T-helper 9 cell (primary cell): ENCODE measurements around the gene TMEM117.

Experiments
- DNase-seq: peaks from one replicate; pipeline ENCODE4 v3.0.0-alpha.2; 2020

TMEM117 gene

DNA sequence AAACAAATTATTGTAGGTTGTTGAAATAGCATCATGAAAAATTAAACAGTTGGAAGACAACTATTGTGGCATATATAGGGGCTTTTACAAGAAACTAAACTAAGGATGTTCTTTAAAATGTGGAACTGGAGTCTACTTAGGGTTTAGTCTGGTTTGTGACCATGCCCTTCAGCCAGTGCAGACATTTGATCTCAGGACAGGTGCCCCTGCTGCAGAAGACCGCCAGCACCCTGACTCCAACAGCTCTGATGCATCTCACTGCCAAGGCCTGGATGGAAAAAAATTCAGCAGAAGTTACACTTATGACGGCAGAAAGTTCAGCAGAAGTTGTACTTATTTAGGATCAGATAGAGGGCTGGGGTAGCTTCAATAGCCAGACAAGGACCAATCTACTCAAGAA, 51.5 kb downstream of the TMEM117 start:
- DNase-seq: no peak

DNA sequence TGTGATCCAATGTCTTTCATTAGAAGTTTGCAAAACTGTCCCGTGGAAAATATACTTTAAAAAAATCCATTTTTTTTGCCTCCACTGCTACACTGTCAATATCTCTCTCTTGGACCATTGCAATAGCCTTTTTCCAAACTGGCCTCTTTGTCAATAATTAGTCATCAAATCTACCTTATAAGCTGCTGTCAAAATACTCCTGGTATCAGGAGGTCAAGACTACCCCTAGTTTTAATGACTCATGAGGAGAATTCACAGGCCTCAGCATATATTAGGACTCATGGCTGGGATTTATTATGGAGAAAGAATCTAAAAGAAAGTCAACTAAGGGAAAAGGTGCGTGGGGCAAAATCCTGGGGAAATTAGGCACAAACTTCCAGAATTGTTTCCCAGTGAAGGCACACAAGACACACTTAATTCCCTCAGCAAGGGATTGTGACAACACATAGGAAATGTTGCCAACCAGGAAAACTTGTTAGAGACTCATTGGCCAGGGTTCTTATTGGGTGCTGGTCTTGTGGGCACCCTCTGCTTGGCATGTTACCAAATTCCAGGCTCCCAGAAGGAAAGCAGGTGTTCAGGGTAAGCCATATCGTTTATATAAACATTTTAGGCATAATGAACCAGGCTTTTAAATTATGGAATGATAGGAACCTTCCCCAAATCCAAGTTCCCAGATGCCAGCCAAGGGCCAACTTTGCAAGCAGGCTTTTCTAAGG, 56.1 kb downstream of the TMEM117 start:
- DNase-seq: no peak

DNA sequence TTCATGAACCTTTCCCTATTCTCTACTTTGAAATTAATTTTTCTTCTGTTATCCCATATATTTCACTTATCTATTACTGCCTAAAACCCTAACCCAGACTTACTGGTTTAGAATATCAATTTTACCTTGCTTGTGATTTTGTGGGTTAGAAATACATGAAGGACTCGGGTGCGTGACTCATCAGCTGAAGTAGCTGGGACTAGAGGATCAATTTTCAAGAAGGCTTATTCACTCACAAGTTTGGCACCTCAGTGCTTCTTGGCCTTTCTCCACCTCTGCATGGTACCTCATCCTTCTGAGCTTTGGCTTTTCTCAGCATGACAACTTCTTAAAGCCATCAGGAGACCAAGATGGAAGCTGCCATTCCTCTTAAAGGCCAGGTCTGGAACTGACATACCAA, 57.8 kb downstream of the TMEM117 start:
- DNase-seq: no peak

DNA sequence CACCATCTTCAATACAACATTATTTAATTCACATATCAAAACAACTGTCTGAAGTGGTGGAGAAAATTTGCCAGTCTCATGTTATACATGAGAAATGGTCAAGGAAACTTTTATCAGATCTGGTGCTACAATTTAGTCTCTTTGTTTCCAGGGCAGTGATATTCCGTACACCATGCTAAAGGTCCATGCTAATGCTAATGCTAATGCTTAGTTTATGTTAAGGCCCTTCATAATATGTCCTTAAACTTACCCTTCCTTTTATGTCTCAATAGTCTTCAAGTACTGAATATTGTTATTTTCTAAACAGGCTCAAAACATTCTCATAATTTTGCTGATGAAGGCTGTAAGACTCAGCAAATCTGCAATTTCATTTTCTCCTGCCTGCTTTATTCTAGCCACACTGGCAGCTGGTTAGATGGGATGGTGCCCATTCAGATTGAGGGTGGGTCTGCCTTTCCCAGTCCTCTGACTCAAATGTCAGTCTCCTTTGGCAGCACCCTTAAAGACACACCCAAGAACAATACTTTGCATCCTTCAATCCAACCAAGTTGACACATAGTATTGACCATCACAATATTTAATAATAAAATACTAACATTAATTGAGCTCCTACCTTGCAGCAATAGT, 59.8 kb downstream of the TMEM117 start:
- no peak for DNase-seq

DNA sequence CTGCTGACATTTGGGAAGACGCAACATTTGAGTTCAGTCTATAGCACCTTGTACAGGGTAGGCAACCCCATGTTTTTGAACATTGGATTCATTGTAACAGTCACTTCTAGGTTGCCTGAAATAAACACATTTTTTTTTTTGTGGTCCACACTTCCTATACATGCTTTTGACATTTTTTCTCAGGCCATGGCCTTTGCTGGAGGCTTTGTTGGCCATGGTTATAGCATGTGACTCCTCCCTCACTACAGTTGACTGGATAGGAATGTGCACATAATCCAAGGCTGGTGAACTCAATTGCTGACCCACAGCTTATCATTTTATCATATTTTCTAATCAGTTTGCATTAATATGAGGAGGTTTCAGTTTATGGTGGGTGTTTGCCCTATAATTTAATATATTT, 60.6 kb downstream of the TMEM117 start:
- no peak for DNase-seq

DNA sequence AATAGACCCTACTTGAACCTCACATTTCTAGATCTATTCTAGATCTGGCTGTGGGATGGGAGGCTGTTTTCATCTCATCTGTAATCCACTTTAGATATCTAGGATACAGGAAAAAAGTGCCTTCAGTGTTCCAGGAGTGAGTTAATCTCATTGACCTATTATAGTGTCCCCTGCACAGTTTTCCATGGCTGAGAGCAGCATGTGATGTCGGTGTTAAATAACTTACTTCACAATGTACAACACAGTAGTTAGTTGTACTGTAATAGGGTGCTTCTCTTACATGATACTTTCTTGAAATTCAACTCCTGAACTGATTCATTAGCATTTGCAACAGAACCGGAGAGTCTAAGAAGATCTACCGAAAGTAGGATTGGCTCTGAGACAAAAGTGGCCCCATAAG, 62.6 kb downstream of the TMEM117 start:
- DNase-seq: no peak

DNA sequence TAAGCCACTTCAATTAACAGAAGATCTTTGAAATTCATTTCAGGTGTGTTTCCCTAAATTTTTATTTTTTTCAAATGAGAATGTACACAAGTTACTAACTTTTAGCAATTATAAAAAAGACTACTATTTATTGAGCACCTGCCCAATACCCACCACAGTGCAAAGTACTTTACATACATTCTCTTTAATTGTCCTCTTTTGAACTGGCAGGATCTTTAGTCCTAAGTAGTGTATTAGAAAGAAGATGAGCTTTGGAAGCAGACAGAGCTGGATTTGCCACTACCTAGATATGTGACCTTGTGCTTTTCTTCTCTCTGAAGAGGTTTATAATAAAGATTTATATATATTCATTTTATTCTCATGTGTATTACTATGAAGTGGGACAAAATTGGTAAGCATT, 63.7 kb downstream of the TMEM117 start:
- DNase-seq: no peak

DNA sequence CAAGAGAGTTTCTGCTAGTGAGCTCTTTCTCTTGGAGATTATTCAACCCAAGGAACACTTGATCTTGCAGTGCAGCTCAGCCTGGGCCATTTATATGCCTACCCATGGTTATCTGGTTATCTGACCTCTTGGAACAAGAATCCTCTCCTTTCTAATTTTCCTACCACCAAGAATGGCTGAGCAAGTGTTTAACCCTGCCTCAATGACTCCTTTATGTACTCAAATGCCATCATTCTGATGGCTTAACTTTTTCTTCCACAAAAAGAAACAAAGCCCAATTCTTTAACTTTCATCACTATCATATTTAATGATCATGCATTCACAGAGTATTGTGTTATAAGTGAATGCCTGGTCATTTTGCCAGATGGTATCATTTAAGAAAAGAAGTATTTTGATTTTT, 67.8 kb downstream of the TMEM117 start:
- DNase-seq: no peak

DNA sequence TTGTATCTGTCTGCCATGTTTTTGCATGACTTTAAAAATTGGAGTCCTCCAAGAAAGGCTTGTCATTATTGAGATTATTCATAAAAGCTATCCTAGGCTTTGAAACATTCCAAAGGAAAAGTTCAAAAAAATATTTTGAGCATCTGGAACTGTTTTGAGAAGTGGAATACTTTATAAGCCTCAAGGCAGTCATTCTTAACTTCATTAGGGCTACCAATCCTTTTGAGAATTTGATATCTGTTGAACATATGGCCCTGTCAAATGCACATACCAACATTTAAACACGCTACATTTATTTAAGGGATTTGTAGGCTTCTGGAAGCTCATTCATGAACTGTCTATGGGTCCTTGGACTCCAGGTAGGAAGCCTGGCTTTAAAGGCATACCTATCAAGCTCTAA, 77.0 kb downstream of the TMEM117 start:
- no peak for DNase-seq

- DNase-seq: no peak
Observed at GRCh38 chr12:43914391-43914790, 78.5 kb downstream of the TMEM117 start.

- no peak for DNase-seq
Observed at GRCh38 chr12:43914923-43915468, 79.1 kb downstream of the TMEM117 start.

DNA sequence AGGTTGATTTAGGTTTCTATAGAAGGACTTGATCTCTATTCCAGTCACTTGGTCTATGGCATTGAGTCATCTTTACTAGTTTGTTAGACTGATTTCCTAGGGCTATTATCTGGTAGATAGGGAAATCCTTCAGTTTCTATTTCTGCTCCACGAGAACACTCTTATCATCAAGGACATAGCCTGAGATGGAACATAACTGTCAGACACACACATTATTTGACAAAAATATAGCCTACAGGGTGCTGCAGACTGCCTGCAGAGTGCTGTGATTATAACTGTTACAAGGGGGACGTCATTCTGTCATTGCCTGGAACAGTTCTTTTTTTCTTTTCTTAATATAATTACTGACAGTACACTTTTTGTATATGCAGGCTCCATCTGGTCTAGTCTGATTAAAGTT, 82.0 kb downstream of the TMEM117 start:
- no peak for DNase-seq

- DNase-seq: no peak
Observed at GRCh38 chr12:43921666-43922337, 85.9 kb downstream of the TMEM117 start.

DNA sequence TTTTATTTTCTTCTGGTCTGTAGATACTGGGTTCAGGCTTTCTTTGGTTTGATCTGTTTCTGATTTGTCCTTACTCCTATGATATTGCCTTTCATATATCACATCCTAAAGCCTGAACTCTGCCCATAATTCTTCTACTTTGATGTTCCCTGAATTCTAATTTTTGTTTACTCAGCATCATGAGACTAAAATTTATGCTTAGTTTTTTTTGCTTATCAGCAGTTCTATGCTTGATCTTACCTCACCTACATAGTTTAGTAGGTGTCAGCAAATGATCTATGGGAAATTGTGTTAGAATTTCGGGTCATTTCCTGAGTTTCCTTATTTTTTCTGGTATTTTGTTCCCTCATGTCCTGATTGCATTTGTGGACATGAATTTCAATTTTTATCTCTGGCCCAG, 94.2 kb downstream of the TMEM117 start:
- DNase-seq: no peak

DNA sequence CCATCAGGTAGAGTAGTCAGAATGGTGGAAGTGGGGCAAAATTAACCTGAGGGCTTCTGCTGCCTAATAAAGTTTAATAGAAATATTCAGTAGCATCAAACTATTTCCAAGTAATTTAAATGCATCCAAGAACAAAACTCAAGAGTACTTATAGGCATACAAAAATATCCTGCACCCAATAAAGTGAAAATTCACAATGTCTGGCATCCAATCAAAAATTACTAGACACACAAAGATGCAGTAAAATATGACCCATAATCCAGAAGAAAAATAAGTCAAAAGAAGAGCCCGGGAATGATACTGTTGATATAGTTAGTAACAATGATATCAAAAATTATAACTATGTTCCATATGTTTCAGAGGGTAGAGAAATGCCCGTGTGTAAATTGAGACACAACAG, 95.3 kb downstream of the TMEM117 start:
- no peak for DNase-seq

GRCh38 chr12:43935581-43935980, 99.7 kb downstream of the TMEM117 start:
- DNase-seq: no peak

GRCh38 chr12:43937947-43938346, 102.1 kb downstream of the TMEM117 start:
- no peak for DNase-seq

- no peak for DNase-seq
Observed at GRCh38 chr12:43942379-43942778, 106.5 kb downstream of the TMEM117 start.

- DNase-seq: no peak
Observed at GRCh38 chr12:43945983-43946382, 110.1 kb downstream of the TMEM117 start.

DNA sequence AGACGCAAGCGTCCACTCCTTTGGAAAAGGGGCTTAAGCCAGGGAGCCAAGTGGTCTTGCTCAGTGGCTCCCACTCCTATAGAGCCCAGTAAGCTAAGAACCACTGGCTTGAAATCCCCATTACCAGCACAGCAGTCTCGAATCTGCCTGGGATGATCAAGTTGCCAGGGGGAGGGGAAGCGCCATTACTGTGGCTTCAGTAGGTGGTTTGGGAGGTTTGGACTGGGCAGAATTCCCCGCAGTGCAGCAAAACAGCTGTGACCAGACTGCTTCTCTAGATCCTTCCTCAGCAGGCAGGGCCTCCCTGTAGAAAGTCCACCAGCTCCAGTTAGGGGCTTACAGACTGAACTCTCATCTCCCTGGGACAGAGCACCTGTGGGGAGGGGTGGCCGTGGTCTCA, 115.4 kb downstream of the TMEM117 start:
- no peak for DNase-seq

DNA sequence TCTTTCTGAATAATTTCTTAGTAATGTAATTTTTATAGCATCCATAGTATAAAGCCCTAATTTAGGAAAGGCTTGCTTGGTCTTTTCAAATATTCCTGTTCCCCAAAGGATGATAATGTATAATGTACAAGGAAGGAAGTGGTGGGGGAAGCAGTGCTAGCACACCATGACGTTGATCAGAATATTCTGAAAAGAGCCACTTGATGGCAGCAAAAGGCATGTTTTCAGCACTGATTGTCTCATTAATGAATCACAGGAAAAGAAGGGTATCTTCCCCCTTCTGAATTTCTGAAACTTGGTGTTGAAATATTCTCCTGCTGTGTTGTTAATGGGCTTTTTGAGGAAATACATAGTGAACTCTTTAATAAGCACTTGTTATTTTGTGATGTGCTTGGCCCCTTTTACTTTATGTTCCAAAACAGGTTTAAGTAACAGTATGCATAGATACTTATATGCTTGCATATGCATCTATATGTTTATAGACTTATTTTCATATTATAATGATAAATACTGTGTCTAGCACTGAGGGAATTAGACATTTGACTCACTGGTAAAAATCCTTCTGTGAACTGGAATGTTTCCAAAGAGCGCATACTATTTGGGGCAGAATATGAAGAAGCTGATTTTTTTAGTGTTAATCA, 122.0 kb downstream of the TMEM117 start:
- no peak for DNase-seq

DNA sequence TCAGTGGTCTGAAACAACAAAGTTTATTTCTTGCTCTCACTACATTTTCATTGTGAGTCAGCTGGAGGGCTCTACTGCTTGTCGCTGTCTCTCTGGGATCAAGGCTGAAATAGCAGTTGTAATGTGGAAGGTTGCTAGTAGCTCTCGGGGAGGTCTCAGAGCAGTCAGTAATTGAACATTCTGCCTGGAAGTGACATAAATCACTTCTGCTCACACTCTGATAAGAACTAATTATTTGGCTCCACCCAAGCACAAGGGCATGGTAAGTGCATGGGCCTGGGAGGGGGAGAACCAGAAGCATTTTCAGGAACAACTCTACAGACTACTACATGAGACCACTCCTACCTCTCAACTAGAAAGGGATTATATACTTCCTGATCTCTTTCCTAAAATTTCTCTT, 128.2 kb downstream of the TMEM117 start:
- DNase-seq: no peak

- no peak for DNase-seq
Observed at GRCh38 chr12:43964961-43965360, 129.1 kb downstream of the TMEM117 start.

DNA sequence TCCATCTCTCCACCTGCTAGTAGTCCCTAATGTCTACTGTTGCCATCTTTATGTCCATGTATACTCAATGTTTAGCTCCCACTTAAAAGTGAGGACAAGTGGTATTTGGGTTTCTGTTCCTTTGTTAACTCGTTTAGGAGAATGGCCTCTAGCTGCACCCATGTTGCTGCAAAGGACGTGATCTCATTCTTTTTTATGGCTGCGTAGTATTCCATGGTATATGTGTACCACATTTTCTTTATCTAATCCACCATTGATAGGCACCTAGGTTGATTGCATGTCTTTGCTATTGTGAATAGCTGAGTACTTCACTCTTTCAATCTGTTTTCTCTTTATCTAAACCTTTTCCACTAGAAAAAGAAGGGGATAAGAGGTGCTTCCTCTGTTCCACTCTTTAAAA, 130.0 kb downstream of the TMEM117 start:
- DNase-seq: no peak
